Transverse colon (tissue), 4 donors: ENCODE data around the gene MAPK1. TPM values are rescaled to one million over a fixed set of nuclear protein-coding genes. Genes with fewer than 3 reads are reported as not detected.
"Not testable (repeated sequence)": the region's sequence is repeated elsewhere in the genome, so short reads cannot be mapped to it uniquely, and the experiment has no call there.

Experiments used
- DNase-seq: peaks from one replicate; pipeline ENCODE4 v3.0.0-alpha.2; 2019
- H3K27ac ChIP-seq, 4 donors: fragments of 200-600 bp; sonication (generic); 2 replicates each; pipeline ENCODE4 v1.5.1; 2016 to 2018; ENCODE audit warnings: inconsistent platforms in 4 of 4
- H3K27me3 ChIP-seq: fragments of 200-600 bp; sonication (generic); 2 replicates; pipeline ENCODE4 v1.5.1; 2017; ENCODE audit warnings: inconsistent platforms
- H3K36me3 ChIP-seq, 4 donors: fragments of 200-600 bp; sonication (generic); 2 replicates each; pipeline ENCODE4 v1.5.1; 2017 to 2019; ENCODE audit warnings: inconsistent platforms in 4 of 4
- H3K4me1 ChIP-seq, 4 donors: fragments of 200-600 bp; sonication (generic); 2 replicates each; pipeline ENCODE4 v1.5.1; 2017 to 2020; ENCODE audit warnings: inconsistent platforms in 4 of 4
- H3K4me3 ChIP-seq, 4 donors: fragments of 200-600 bp; sonication (generic); 1 replicate in 1 of 4; 2 replicates in 3 of 4; pipeline versions ENCODE4 v1.5.1 to v1.6.1; 2017 to 2019; ENCODE audit warnings: inconsistent platforms in 4 of 4
- H3K9me3 ChIP-seq, 2 donors: fragments of 200-600 bp; sonication (generic); 2 replicates each; pipeline ENCODE4 v1.5.1; 2017 to 2019; ENCODE audit warnings: inconsistent platforms in 2 of 2
- CTCF ChIP-seq, 5 experiments: fragments of 200-600 bp in 3 of 5; fragments of 450-650 bp in 2 of 5; sonication (generic) in 3 of 5; IDR thresholded peaks; 1 replicate in 2 of 5; 2 replicates in 3 of 5; pipeline ENCODE4 v1.5.1; 2016 to 2017; ENCODE audit warnings: antibody characterized with exemption in 5 of 5, inconsistent platforms in 3 of 5, mild to moderate bottlenecking in 2 of 5, moderate library complexity in 1 of 5
- EP300 ChIP-seq: sonication (generic); formaldehyde crosslinking; IDR thresholded peaks from one replicate; pipeline ENCODE4 v1.6.1; 2017; ENCODE audit warnings: antibody characterized with exemption, low read depth
- POLR2A ChIP-seq: fragments of 450-650 bp; IDR thresholded peaks from one replicate; pipeline ENCODE4 v1.6.1; 2016; ENCODE audit warnings: antibody characterized with exemption, mild to moderate bottlenecking, moderate library complexity
- POLR2AphosphoS5 ChIP-seq, 3 donors: sonication (generic); formaldehyde crosslinking; IDR thresholded peaks; one replicate each; pipeline ENCODE4 v1.6.1; 2016; ENCODE audit warnings: antibody characterized with exemption in 3 of 3
- WGBS, 2 donors: methylation state at CpG; one replicate each; pipeline ENCODE4 v1.1.5; 2018; ENCODE audit warnings: low coverage in 1 of 2; 5-methylcytosine and 5-hydroxymethylcytosine counted together
- in situ Hi-C, 4 donors: fragments of 200-750 bp; cut with MboI; loops; one replicate each; pipeline versions ENCODE4 v1.15.0 to v1.15.1; 2017; ENCODE audit warnings: low sequenced_read_pairs in 3 of 4, low pct_ligation_motif_present in 1 of 4, low pct_unique_long_range_greater_than_20kb in 1 of 4
- intact Hi-C: fragments of 100-400 bp; cut with DNase I; formaldehyde crosslinking; loops from one replicate; pipeline ENCODE4 v1.15.1; 2023; ENCODE audit warnings: low total_unique reads
- total RNA-seq, 4 donors: library from RNA; depleted of rRNA; stranded (reverse); fragments of >200 nt; gene quantifications; one replicate each; pipeline ENCODE4 v1.1.0, GENCODE V29; 2016

Gene MAPK1
- total RNA-seq, 4 donors from 2014 or later: 37.1 to 303 (median 57.0) TPM

- DNase-seq: no peak
- Histone ChIP-seq H3K27me3 (no peaks in the 10 kb centered on the region), H3K36me3 (peaks cover 0 to 80% (median 30%) of the 10 kb centered on the region in 4 donors), H3K9me3 (no peaks in the 10 kb centered on the region), H3K4me1 (peaks cover 0 to 6% (median 1%) of the 10 kb centered on the region in 4 donors), H3K4me3 (no peak overlapping the region), H3K27ac (no peak overlapping the region)
- intact Hi-C loops: no loop called here
- WGBS, 2 donors: 96 to 100% methylated on average over 1 of the region's 1 CpG
- in situ Hi-C loops: no loop called here
- no peak for TF ChIP-seq POLR2AphosphoS5 (IDR thresholded peaks at IDR 0.05)
- TF ChIP-seq CTCF (IDR thresholded peaks at IDR 0.05): no peak
- no peak for TF ChIP-seq EP300
- no peak for TF ChIP-seq POLR2A
These were observed 64.8 kb downstream of the MAPK1 start for GRCh38 chr22:21802673-21803072.

- 88 to 97% methylated on average over 9 of the region's 9 CpGs for WGBS, 2 donors
- Histone ChIP-seq H3K4me1 (no peaks in the 10 kb centered on the region), H3K27me3 (no peaks in the 10 kb centered on the region), H3K27ac (no peak overlapping the region), H3K4me3 (no peak overlapping the region), H3K36me3 (peaks cover 0 to 81% (median 30%) of the 10 kb centered on the region in 4 donors), H3K9me3 (no peaks in the 10 kb centered on the region)
- intact Hi-C loops: no loop called here
- DNase-seq: no peak
- no peak for TF ChIP-seq POLR2A
- TF ChIP-seq POLR2AphosphoS5 (IDR thresholded peaks at IDR 0.05): no peak
- no peak for TF ChIP-seq CTCF (IDR thresholded peaks at IDR 0.05)
- TF ChIP-seq EP300: no peak
- in situ Hi-C loops: no loop called here
These were observed 65.4 kb downstream of the MAPK1 start for GRCh38 chr22:21802056-21802455.

- peaks cover 0 to 81% (median 29%) of the 10 kb centered on the region in 4 donors for H3K36me3 ChIP-seq
- DNase-seq, intact Hi-C loops, H3K27ac ChIP-seq, H3K4me3 ChIP-seq, H3K4me1 ChIP-seq, H3K9me3 ChIP-seq, in situ Hi-C loops, H3K27me3 ChIP-seq: not testable (repeated sequence)
- 96 to 100% methylated on average over 7 of the region's 7 CpGs for WGBS, 2 donors
These were observed 66.2 kb downstream of the MAPK1 start for GRCh38 chr22:21801304-21801644.

- no peak for DNase-seq
- Histone ChIP-seq H3K27me3 (no peaks in the 10 kb centered on the region), H3K4me3 (no peak overlapping the region), H3K9me3 (no peaks in the 10 kb centered on the region), H3K36me3 (peaks cover 0 to 76% (median 29%) of the 10 kb centered on the region in 4 donors), H3K27ac (no peak overlapping the region), H3K4me1 (no peaks in the 10 kb centered on the region)
- intact Hi-C loops (no loop called here), in situ Hi-C loops (no loop called here)
- no peak for TF ChIP-seq CTCF (IDR thresholded peaks at IDR 0.05)
- no peak for TF ChIP-seq POLR2A
- no peak for TF ChIP-seq EP300
- TF ChIP-seq POLR2AphosphoS5 (IDR thresholded peaks at IDR 0.05): no peak
- 95 to 96% methylated on average over 4 to 9 of the region's 9 CpGs for WGBS, 2 donors
These were observed 66.7 kb downstream of the MAPK1 start for GRCh38 chr22:21800552-21801303.
